Mesendoderm (in vitro differentiated cells): ENCODE results near the gene AFAP1.

Source experiments
- DNase-seq: peaks from one replicate; pipeline ENCODE4 v3.0.0; 2013
- H2AK5ac ChIP-seq: 2 replicates; pipeline ENCODE4 v1.6.1; 2013; ENCODE audit warnings: low read length, inconsistent platforms
- H2BK120ac ChIP-seq: 2 replicates; pipeline ENCODE4 v1.6.1; 2013; ENCODE audit warnings: low read depth, mild to moderate bottlenecking, low read length, moderate library complexity, mixed read lengths
- H2BK15ac ChIP-seq: replicated peaks from 2 replicates; pipeline ENCODE4 v1.6.1; 2013; ENCODE audit warnings: low read depth, mild to moderate bottlenecking, moderate library complexity
- H2BK5ac ChIP-seq: 2 replicates; pipeline ENCODE4 v1.6.1; 2013; ENCODE audit warnings: low read length, inconsistent platforms
- H3K18ac ChIP-seq: 2 replicates; pipeline ENCODE4 v1.6.1; 2013; ENCODE audit warnings: mild to moderate bottlenecking, low read length, mixed read lengths
- H3K23ac ChIP-seq: one replicate; pipeline ENCODE4 v1.6.1; 2013; ENCODE audit warnings: low read length
- H3K27ac ChIP-seq: 2 replicates; pipeline ENCODE4 v1.5.1; 2013; ENCODE audit warnings: low read depth, mild to moderate bottlenecking, inconsistent platforms, low read length, moderate library complexity
- H3K27me3 ChIP-seq: 2 replicates; pipeline ENCODE4 v1.6.1; 2013; ENCODE audit warnings: low read length, control low read depth, mild to moderate bottlenecking, inconsistent platforms; ENCODE audit not compliant: insufficient read depth, poor library complexity
- H3K36me3 ChIP-seq: 2 replicates; pipeline ENCODE4 v1.6.1; 2013; ENCODE audit warnings: low read length, inconsistent platforms; ENCODE audit not compliant: control insufficient read depth, insufficient read depth
- H3K4ac ChIP-seq: one replicate; pipeline ENCODE4 v1.6.1; 2013; ENCODE audit warnings: low read depth, mild to moderate bottlenecking, low read length, moderate library complexity
- H3K4me1 ChIP-seq: 2 replicates; pipeline ENCODE4 v1.6.1; 2013; ENCODE audit warnings: low read depth, low read length, inconsistent platforms; ENCODE audit not compliant: control insufficient read depth
- H3K4me2 ChIP-seq: 2 replicates; pipeline ENCODE4 v1.6.1; 2013; ENCODE audit warnings: low read length
- H3K4me3 ChIP-seq: 2 replicates; pipeline ENCODE4 v1.5.1; 2013; ENCODE audit warnings: mild to moderate bottlenecking, low read length
- H3K56ac ChIP-seq: one replicate; pipeline ENCODE4 v1.6.1; 2013; ENCODE audit warnings: low read length
- H3K79me1 ChIP-seq: 2 replicates; pipeline ENCODE4 v1.6.1; 2013; ENCODE audit warnings: low read length, inconsistent platforms
- H3K79me2 ChIP-seq: 2 replicates; pipeline ENCODE4 v1.6.1; 2013; ENCODE audit warnings: mild to moderate bottlenecking, low read length; ENCODE audit not compliant: control insufficient read depth, insufficient read depth
- H3K9ac ChIP-seq: 2 replicates; pipeline ENCODE4 v1.6.1; 2013; ENCODE audit warnings: low read length, inconsistent platforms
- H4K5ac ChIP-seq: one replicate; pipeline ENCODE4 v1.6.1; 2013; ENCODE audit warnings: low read length
- H4K8ac ChIP-seq: one replicate; pipeline ENCODE4 v1.6.1; 2013; ENCODE audit warnings: low read depth, mild to moderate bottlenecking, control low read depth, low read length, moderate library complexity
- WGBS: extraction: QIAGEN DNeasy Blood & Tissue Kit; methylation state at CpG from one replicate; pipeline ENCODE4 v1.1.7; 2013; ENCODE audit warnings: low lambda C conversion rate, missing lambda C conversion rate; ENCODE audit not compliant: insufficient coverage; ENCODE audit errors: extremely low coverage; 5-methylcytosine and 5-hydroxymethylcytosine counted together

Gene AFAP1

DNA sequence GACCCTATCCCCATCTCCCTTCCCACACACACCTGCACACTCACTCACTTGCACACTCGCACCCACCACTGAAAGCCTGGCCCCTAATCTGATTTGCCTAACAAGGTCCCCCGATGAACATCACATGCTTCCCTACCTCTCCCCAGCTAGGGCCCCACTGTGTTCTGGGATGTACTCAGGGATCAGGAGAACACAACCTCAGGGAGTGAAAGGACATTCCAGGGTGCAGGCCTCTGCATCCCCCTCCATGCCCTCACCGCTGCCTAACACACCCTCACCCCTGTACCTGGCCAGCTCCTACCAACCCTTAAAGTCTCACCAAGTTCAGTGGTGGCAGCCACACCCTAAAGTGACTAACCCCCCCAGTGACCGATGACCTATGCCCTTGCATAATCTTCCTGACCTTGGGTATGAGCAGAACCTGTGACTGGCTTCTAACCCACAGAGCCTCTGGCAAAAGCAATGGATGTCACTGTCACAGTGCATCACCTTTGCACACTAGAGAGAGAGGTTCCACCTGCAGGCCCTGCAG is 2.4 kb upstream of the AFAP1 start:
- Histone ChIP-seq H3K18ac (no peak overlapping the region), H3K36me3 (no peaks in the 10 kb centered on the region), H2AK5ac (peak overlapping the region; percentile 78), H3K79me1 (peaks cover 3% of the 10 kb centered on the region), H3K4me2 (no peak overlapping the region), H4K8ac (no peak overlapping the region), H3K4ac (no peak overlapping the region), H4K5ac (no peak overlapping the region), H3K56ac (no peak overlapping the region), H3K4me3 (no peak overlapping the region), H3K4me1 (peaks cover 11% of the 10 kb centered on the region), H3K27me3 (no peaks in the 10 kb centered on the region), H2BK120ac (no peak overlapping the region), H2BK5ac (peak overlapping the region; percentile 53), H3K27ac (no peak overlapping the region), H3K23ac (no peak overlapping the region), H2BK15ac (no peak overlapping the region), H3K9ac (no peak overlapping the region), H3K79me2 (peaks cover 16% of the 10 kb centered on the region)
- DNase-seq = no peak
- WGBS = no CpG with 5 or more reads among the region's 4 CpGs

DNA sequence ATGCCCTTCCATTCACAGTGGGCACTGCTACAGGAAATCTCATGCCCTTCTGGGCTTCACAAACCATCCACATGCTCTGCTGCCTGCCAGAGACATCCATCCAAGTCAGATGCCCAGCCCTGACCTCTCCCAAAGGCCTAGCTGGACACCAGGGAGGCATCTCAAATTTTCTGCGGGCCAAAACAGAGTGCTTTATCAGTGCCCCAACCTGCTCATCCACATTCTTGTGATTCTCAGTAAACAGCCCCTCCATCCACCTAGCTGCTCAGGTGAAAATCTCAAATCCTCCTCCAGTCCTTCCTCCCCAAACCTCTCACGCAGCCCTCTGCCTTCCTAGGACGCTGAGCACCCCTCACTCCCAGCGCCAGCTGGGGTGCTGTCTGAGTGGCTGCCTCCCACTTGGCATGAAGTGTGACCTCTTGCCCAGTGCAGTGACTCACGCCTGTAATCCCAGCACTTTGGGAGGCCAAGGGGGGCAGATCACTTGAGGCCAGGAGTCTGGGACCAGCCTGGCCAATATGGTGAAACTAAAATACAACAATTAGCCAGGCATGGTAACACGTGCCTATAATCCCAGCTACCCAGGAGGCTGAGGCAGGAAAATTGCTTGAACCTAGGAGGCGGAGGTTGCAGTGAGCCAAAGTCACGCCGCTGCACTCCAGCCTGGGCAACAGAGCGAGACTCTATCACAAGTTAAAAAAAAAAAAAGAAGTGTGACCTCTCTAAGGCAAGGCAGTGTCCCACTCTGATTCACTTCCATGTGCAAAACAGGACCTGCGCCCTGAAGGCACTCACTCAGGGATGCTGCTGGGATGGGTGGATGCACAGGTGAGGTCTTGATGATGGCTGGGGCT is 1.7 kb upstream of the AFAP1 start:
- DNase-seq = peak; percentile 94
- Histone ChIP-seq H3K4me3 (no peak overlapping the region), H3K79me2 (peaks cover 19% of the 10 kb centered on the region), H3K27ac (no peak overlapping the region), H3K4me1 (peaks cover 11% of the 10 kb centered on the region), H4K5ac (no peak overlapping the region), H3K27me3 (no peaks in the 10 kb centered on the region), H4K8ac (no peak overlapping the region), H3K4ac (peak overlapping the region; percentile 58), H3K36me3 (no peaks in the 10 kb centered on the region), H3K9ac (peak overlapping the region; percentile 38), H2BK15ac (no peak overlapping the region), H2BK120ac (no peak overlapping the region), H3K79me1 (peaks cover 3% of the 10 kb centered on the region), H3K56ac (peak overlapping the region; percentile 78), H3K4me2 (no peak overlapping the region), H3K23ac (no peak overlapping the region), H2BK5ac (peak overlapping the region; percentile 65), H2AK5ac (peak overlapping the region; percentile 92), H3K18ac (no peak overlapping the region)
- WGBS = no CpG with 5 or more reads among the region's 11 CpGs

GRCh38 chr4:7938609-7939376 is 868 bp downstream of the AFAP1 start:
- H2BK5ac ChIP-seq = peak overlapping the region; percentile 21
- peak overlapping the region; percentile 95 for H3K4me2 ChIP-seq
- peak overlapping the region; percentile 19 for H3K18ac ChIP-seq
- H3K56ac ChIP-seq = peak overlapping the region; percentile 91
- H3K9ac ChIP-seq = peak overlapping the region; percentile 88
- no peak overlapping the region for H2AK5ac ChIP-seq
- peaks cover 9% of the 10 kb centered on the region for H3K4me1 ChIP-seq
- peaks cover 2% of the 10 kb centered on the region for H3K36me3 ChIP-seq
- peak overlapping the region; percentile 76 for H3K4me3 ChIP-seq
- peak overlapping the region; percentile 1 for H2BK120ac ChIP-seq
- no peak overlapping the region for H2BK15ac ChIP-seq
- H3K23ac ChIP-seq = peak overlapping the region; percentile 91
- peak overlapping the region; percentile 83 for H3K27ac ChIP-seq
- H4K5ac ChIP-seq = no peak overlapping the region
- H3K79me2 ChIP-seq = peaks cover 38% of the 10 kb centered on the region
- H3K27me3 ChIP-seq = no peaks in the 10 kb centered on the region
- DNase-seq = peak; percentile 71
- peak overlapping the region; percentile 7 for H3K4ac ChIP-seq
- peaks cover 10% of the 10 kb centered on the region for H3K79me1 ChIP-seq
- WGBS = no CpG with 5 or more reads among the region's 75 CpGs
- peak overlapping the region; percentile 88 for H4K8ac ChIP-seq

DNA sequence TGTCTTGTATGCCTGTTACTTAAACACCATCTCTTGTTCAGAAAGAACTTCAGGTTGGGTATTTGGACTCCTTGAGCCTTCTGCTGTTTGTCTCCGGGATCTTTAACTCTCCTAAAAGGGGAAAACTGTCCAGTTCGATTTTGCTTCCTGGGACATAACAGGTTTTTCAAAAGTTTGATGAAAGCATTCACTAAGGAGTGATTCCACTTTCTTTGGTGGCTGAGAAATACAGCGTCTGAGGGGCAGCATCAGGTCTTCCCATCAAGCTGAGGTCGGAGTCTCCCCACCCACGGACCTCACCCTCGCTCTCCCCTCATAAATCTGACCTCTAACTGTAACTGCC is 1.4 kb downstream of the AFAP1 start:
- Histone ChIP-seq H2BK15ac (no peak overlapping the region), H3K4me3 (peak overlapping the region; percentile 76), H3K56ac (peak overlapping the region; percentile 91), H4K5ac (no peak overlapping the region), H3K4ac (no peak overlapping the region), H4K8ac (no peak overlapping the region), H3K79me2 (peaks cover 43% of the 10 kb centered on the region), H2BK120ac (no peak overlapping the region), H3K4me2 (peak overlapping the region; percentile 95), H3K9ac (peak overlapping the region; percentile 88), H3K4me1 (peaks cover 9% of the 10 kb centered on the region), H2BK5ac (peak overlapping the region; percentile 21), H3K23ac (no peak overlapping the region), H2AK5ac (no peak overlapping the region), H3K27ac (no peak overlapping the region), H3K79me1 (peaks cover 12% of the 10 kb centered on the region), H3K18ac (no peak overlapping the region), H3K36me3 (peaks cover 2% of the 10 kb centered on the region), H3K27me3 (no peaks in the 10 kb centered on the region)
- no peak for DNase-seq
- WGBS = no CpG with 5 or more reads among the region's 6 CpGs

- Histone ChIP-seq H2BK120ac (no peak overlapping the region), H3K36me3 (peaks cover 2% of the 10 kb centered on the region), H3K18ac (no peak overlapping the region), H3K79me2 (peaks cover 48% of the 10 kb centered on the region), H2BK5ac (no peak overlapping the region), H4K5ac (no peak overlapping the region), H3K27ac (no peak overlapping the region), H3K4me2 (no peak overlapping the region), H3K79me1 (peaks cover 15% of the 10 kb centered on the region), H3K27me3 (no peaks in the 10 kb centered on the region), H3K4me1 (peaks cover 9% of the 10 kb centered on the region), H3K23ac (no peak overlapping the region), H3K9ac (no peak overlapping the region), H3K4me3 (no peak overlapping the region), H3K4ac (no peak overlapping the region), H2BK15ac (no peak overlapping the region), H3K56ac (no peak overlapping the region), H4K8ac (no peak overlapping the region), H2AK5ac (no peak overlapping the region)
- no peak for DNase-seq
- whole genome bisulfite sequencing = no CpG with 5 or more reads among the region's 2 CpGs
These were observed 2.7 kb downstream of the AFAP1 start for GRCh38 chr4:7937006-7937405.
